Right lobe of liver (tissue), 6 donors: ENCODE measurements around the gene PARVG. TPM values are rescaled to one million over a fixed set of nuclear protein-coding genes. Genes with fewer than 3 reads are reported as not detected.

ENCODE experiments used
- ATAC-seq, 4 donors: fragments of 200-7000 bp; cut with Tn5 transposase; one replicate each; pipeline ENCODE4 v1.9.1; 2020; ENCODE audit warnings: mild to moderate bottlenecking in 4 of 4, moderate library complexity in 4 of 4
- DNase-seq, 3 donors: peaks; one replicate each; pipeline ENCODE4 v3.0.0-alpha.2; 2020
- H3K27ac ChIP-seq, 3 donors: fragments of 200-600 bp; one replicate each; pipeline ENCODE4 v1.8.0; 2022
- H3K27me3 ChIP-seq, 2 donors: fragments of 200-600 bp; one replicate each; pipeline ENCODE4 v1.8.0; 2022
- H3K36me3 ChIP-seq, 4 donors: fragments of 200-600 bp; sonication (generic) in 1 of 4; one replicate each; pipeline versions ENCODE4 v1.5.1 to v1.8.0; 2017 to 2022; ENCODE audit warnings: control low read depth in 1 of 4
- H3K4me1 ChIP-seq, 4 donors: fragments of 200-600 bp; sonication (generic) in 1 of 4; one replicate each; pipeline versions ENCODE4 v1.5.1 to v1.8.0; 2017 to 2022; ENCODE audit warnings: control low read depth in 1 of 4
- H3K4me3 ChIP-seq, 3 donors: fragments of 200-600 bp; one replicate each; pipeline ENCODE4 v1.8.0; 2022
- H3K9me3 ChIP-seq, 4 donors: fragments of 200-600 bp; sonication (generic) in 1 of 4; one replicate each; pipeline versions ENCODE4 v1.5.1 to v1.8.0; 2017 to 2022; ENCODE audit warnings: control low read depth in 1 of 4
- POLR2A ChIP-seq: fragments of 450-650 bp; IDR thresholded peaks from one replicate; pipeline ENCODE4 v1.6.1; 2017; ENCODE audit warnings: antibody characterized with exemption, mild to moderate bottlenecking
- WGBS: methylation state at CpG from one replicate; pipeline ENCODE4 v1.1.6; 2018; ENCODE audit warnings: low coverage, low lambda C conversion rate; ENCODE audit not compliant: insufficient coverage; ENCODE audit errors: missing lambda C conversion rate; 5-methylcytosine and 5-hydroxymethylcytosine counted together
- intact Hi-C, 2 donors: fragments of 100-400 bp; cut with DNase I; formaldehyde crosslinking; loops; one replicate each; pipeline versions ENCODE4 v1.11.2 to v1.14.1; 2022
- total RNA-seq, 6 experiments: library from RNA; depleted of rRNA in 2 of 6; stranded (reverse); fragments of >200 nt in 2 of 6; fragmentation: NEBNext Ultra II Directional in 3 of 6; extraction: Animal tissue kit (Norgen Biotek cat#: 25700) in 3 of 6; gene quantifications; one replicate each; pipeline versions ENCODE4 v1.1.0 to v1.2.4, GENCODE V29; 2016 to 2023
- TF ChIP-seq, protein P1 (sequence below), 4 donors: fragments of 200-600 bp in 3 of 4; fragments of 450-650 bp in 1 of 4; IDR thresholded peaks; one replicate each; pipeline versions ENCODE4 v1.5.1 to v1.8.0; 2016 to 2022; ENCODE audit warnings: antibody characterized with exemption in 4 of 4, mild to moderate bottlenecking in 2 of 4
- donor health status: DM: no; HTN: yes; CAD: no.
- donor health status: DM: no; HTN: no; CAD: no.
- donor health status: DM: no; HTN: no; CAD: no.
- donor health status: DM: no; HTN: yes; CAD: no.
- donor health status: DM: no; HTN: yes; CAD: no.

The PARVG gene
- total RNA-seq, 6 experiments from 2014 or later, result 3.7 to 10.8 (median 7.9) TPM

DNA sequence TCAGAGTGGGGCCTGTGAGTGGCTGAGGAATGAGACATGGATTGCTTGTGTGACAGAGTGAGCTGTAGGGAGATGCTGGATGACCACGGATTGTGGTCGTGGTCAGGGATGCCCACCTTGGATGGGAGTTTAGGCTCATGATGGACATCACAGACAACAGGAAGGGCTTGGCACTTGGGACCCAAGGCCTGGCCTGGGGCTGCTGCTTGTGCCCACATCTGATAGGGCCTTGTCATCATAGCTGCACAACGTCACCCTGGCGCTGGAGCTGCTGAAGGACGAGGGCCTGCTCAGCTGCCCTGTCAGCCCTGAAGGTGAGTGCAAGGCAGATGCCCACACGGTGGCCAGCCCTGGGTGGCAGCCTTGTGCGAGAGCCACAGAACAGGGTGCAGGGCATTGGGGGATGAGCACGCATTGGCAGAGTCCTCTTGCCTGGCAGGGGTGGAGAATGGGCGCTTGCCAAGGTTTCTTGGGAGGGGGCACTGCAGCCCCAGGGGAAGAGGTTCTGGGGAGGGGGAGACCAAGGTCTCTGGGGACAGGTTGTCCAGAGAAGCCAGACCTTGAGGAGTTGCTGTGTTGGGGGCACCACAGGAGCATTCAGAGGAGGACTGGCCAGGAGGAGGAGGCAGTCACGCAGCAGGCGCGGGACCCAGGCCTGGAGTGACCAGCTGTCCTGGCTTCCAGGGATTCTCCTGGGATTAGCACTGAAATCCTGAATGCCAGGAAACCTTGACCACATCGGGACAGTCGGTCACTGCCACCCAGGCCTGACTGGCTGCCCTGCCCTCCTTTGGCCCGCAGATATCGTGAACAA, 25.0 kb downstream of the PARVG start:
- H3K9me3 ChIP-seq, result no peaks in the 10 kb centered on the region
- no peak for TF ChIP-seq POLR2A
- TF ChIP-seq, protein P1, sequence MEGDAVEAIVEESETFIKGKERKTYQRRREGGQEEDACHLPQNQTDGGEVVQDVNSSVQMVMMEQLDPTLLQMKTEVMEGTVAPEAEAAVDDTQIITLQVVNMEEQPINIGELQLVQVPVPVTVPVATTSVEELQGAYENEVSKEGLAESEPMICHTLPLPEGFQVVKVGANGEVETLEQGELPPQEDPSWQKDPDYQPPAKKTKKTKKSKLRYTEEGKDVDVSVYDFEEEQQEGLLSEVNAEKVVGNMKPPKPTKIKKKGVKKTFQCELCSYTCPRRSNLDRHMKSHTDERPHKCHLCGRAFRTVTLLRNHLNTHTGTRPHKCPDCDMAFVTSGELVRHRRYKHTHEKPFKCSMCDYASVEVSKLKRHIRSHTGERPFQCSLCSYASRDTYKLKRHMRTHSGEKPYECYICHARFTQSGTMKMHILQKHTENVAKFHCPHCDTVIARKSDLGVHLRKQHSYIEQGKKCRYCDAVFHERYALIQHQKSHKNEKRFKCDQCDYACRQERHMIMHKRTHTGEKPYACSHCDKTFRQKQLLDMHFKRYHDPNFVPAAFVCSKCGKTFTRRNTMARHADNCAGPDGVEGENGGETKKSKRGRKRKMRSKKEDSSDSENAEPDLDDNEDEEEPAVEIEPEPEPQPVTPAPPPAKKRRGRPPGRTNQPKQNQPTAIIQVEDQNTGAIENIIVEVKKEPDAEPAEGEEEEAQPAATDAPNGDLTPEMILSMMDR (IDR thresholded peaks at IDR 0.05), result no peak
- DNase-seq (no peak), ATAC-seq (no peak)
- H3K36me3 ChIP-seq, result no peaks in the 10 kb centered on the region
- no peak overlapping the region for H3K27ac ChIP-seq
- no peaks in the 10 kb centered on the region for H3K27me3 ChIP-seq
- no peaks in the 10 kb centered on the region for H3K4me1 ChIP-seq
- no peak overlapping the region for H3K4me3 ChIP-seq
- intact Hi-C loops, result no loop called here
- 70% methylated on average over 2 of the region's 16 CpGs for WGBS

DNA sequence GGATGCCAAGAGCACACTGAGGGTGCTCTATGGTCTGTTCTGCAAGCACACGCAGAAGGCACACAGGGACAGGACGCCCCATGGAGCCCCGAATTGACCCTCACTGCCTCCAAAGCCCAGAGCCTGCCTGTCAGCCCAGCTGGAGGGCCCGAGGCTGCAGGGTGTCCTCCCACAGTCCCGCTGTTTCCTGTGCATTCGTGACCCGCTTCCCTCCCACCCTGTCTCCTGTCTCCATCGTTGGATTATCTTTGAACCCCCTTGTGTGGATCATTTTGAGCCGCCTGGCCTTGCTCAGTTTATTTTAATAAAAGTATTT, 25.6 kb downstream of the PARVG start:
- intact Hi-C loops, result no loop called here
- 56% methylated on average over 6 of the region's 9 CpGs for WGBS

DNA sequence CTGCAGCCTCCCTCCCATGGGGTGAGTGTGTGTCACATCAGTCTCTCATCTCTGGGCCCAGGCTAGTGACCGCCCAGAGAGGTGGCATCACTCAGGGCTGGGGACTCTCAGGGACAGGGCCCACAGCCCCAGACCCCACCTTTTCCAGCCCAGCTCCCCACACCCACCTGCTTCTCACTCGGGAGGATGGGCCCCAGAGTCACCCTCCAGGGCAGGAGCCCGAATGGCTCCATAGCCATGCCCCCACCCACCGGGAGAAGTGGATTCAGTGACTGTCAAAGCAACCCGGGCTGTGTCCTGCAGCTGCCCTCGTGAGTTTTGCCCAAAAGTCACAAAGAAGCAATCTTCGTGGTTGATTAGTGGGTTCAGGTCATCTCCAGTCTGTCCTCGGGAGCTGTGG, 26.0 kb downstream of the PARVG start:
- no peaks in the 10 kb centered on the region for H3K27me3 ChIP-seq
- intact Hi-C loops, result no loop called here
- H3K4me1 ChIP-seq, result no peaks in the 10 kb centered on the region
- H3K4me3 ChIP-seq, result no peak overlapping the region
- no peak for ATAC-seq
- no CpG with 5 or more reads among the region's 8 CpGs for WGBS
- H3K36me3 ChIP-seq, result no peaks in the 10 kb centered on the region
- DNase-seq, result no peak
- no peak overlapping the region for H3K27ac ChIP-seq
- no peak for TF ChIP-seq POLR2A
- TF ChIP-seq, protein P1 (IDR thresholded peaks at IDR 0.05), result no peak
- H3K9me3 ChIP-seq, result no peaks in the 10 kb centered on the region

More for the DNA sequence above, 25.6 kb downstream of the PARVG start:
- no peak for DNase-seq
- Histone ChIP-seq H3K9me3 (no peaks in the 10 kb centered on the region), H3K27ac (no peak overlapping the region), H3K36me3 (no peaks in the 10 kb centered on the region), H3K4me3 (no peak overlapping the region), H3K4me1 (no peaks in the 10 kb centered on the region), H3K27me3 (no peaks in the 10 kb centered on the region)
- no peak for ATAC-seq
- TF ChIP-seq, protein P1 (IDR thresholded peaks at IDR 0.05), result no peak
- TF ChIP-seq POLR2A, result no peak

DNA sequence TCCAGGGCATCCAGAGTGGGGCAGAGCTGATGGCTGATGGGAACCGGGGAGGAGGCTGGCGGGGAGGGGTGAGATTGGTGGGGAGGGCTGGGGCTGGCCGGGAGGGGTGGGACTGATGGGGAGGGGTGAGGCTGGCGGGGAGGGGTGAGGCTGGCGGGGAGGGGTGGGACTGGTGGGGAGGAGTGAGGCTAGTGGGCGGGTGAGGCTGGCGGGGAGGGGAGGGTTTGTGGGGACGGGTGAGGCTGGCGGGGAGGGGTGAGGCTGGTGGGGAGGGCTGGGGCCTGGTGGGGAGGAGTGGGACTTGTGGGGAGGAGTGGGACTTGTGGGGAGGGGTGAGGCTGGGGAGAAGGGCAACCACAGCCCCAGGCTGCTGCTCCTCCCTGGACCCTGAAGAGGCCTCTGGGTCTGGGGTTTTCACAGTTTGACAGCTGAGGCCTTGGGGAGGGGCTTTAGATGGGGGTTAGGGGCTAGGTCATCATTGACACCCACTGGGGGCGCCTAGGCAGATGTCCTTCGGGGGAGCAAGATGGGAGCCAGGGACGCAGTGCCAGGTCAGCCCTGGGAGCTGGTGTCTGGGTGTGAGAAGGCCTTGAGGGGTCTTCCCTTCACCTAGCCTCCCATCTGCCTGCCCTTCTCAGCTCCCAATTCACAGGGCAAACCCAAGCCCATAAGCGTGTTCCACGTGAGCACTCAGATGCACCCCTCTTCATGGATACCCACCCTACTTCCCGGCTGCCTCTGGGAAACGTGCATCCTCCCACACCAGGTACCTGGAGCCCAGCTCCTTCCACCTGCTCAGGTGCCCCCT, 26.7 kb downstream of the PARVG start:
- no peak overlapping the region for H3K27ac ChIP-seq
- intact Hi-C loops, result no loop called here
- 79% methylated on average over 3 of the region's 16 CpGs for WGBS
- TF ChIP-seq, protein P1 (IDR thresholded peaks at IDR 0.05), result no peak
- TF ChIP-seq POLR2A, result no peak
- no peak overlapping the region for H3K4me3 ChIP-seq
- no peaks in the 10 kb centered on the region for H3K27me3 ChIP-seq
- H3K4me1 ChIP-seq, result no peaks in the 10 kb centered on the region
- no peaks in the 10 kb centered on the region for H3K36me3 ChIP-seq
- ATAC-seq (no peak), DNase-seq (no peak)
- no peaks in the 10 kb centered on the region for H3K9me3 ChIP-seq
